ENCODE results near the gene MFAP4. TPM values are rescaled to one million over a fixed set of nuclear protein-coding genes. Genes with fewer than 3 reads are reported as not detected.

The MFAP4 gene, protein sequence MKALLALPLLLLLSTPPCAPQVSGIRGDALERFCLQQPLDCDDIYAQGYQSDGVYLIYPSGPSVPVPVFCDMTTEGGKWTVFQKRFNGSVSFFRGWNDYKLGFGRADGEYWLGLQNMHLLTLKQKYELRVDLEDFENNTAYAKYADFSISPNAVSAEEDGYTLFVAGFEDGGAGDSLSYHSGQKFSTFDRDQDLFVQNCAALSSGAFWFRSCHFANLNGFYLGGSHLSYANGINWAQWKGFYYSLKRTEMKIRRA
- total RNA-seq (2021) (3.9 to 4.1 TPM (median 4.0 TPM) in 3 replicates), Bru-seq, nascent RNA (percentile 33 among the genes with signal in this experiment)
- long read RNA-seq, experiment 1, transcript MFAP4-201 (6 exons, 1,873 nt) = major isoform, 29 of 33 reads
- long read RNA-seq, experiment 1, partial matches to known transcripts = 0 of 33 reads
- long read RNA-seq, experiment 1, other reads (novel, unspliced or antisense) = 3 of 33 reads
- long read RNA-seq, experiment 2, partial matches to known transcripts = 2 of 13 reads
- long read RNA-seq, experiment 2, other reads (novel, unspliced or antisense) = 4 of 13 reads
- long read RNA-seq, experiment 3, transcript MFAP4-201 (6 exons, 1,873 nt) = major isoform, 25 of 29 reads
- long read RNA-seq, experiment 3, partial matches to known transcripts = 0 of 29 reads
- long read RNA-seq, experiment 3, other reads (novel, unspliced or antisense) = 1 of 29 reads

DNA sequence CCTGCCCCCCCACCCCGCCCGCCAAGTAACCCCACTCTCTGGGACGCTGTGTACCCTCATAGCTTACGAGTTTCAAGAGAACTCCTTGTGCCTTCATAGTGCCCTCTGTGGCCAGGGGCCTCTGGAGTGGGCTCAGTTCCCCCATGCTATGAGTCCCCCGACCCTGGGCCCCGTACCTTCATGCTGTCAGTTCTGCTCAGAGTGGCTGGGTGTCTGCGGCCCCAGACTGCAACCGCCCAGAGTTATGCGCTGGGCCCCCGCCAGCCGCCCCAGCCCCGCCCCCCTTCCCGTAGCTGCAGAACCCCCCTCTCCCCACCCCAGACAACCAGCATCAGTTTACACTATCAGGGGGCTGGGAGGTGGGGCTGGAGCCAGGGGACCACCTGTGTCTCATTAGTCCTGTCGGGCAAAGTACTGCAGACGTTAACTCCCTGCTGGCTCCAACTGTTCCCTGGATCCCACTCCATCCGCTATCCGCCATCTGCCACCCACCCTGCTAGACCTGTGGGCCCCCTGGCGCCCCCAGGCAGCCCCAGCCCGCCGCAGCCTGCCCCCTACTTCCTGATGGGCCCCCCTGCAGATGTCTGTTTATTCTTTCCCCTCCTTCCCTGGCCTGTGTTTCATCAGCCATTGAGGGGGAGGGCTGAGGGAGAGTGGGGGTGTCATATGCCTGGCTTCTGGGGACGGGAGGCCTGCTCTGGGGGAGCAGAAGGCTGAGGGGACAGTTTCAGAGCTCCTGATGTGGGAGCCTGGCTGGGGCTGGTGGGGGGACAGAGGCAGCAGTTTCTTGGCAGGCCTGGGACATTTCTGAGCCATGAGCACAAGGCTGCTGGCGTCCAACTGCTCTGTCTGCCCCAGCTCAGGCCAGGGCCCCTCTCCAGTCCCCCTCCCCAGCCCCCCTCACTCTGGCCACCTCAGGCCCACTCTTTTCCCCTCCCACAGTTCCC, at the start of gene MFAP4:
Gene MFAP4 (minus strand): TSS at position 217 of the 947 bp plus-strand sequence. CDS start 35 bp downstream, at position 182.
- ChIA-PET POLR2A (interaction anchor here (2.6 kb wide), 1 partner anchor 9 kb away, joined by 14 read pairs; the partner anchor contains the start of gene MAPK7), CTCF (interaction anchor here (0.5 to 7.6 kb wide), 12 partner anchors 9 to 605 kb away, joined by 3 to 48 read pairs (median 4); partner anchors contain the start of genes B9D1 and MAPK7)
- Mint-ChIP-seq H3K36me3 (peaks cover 23% of the 10 kb centered on the region), H3K9me3 (no peaks in the 10 kb centered on the region), H3K4me3 (peak within 1 kb of the TSS; percentile 43), H3K27ac (peak within 1 kb of the TSS; percentile 88), H3K4me1 (peaks cover 49% of the 10 kb centered on the region), H3K27me3 (ENCODE audit: low read depth) (no peaks in the 10 kb centered on the region; the same call in 1 of the 2 replicates)
- peak; percentile 73 for DNase-seq (ENCODE audit: low spot score)
- ATAC-seq = peak; percentile 69
- TF ChIP-seq GABPB1 (CRISPR knock-in tag; IDR thresholded peaks at IDR 0.05) (peak; percentile 92), ZNF423 (CRISPR knock-in tag; IDR thresholded peaks at IDR 0.05) (peak; percentile 83), TEAD1 (CRISPR knock-in tag; IDR thresholded peaks at IDR 0.05) (no peak)
- TF ChIP-seq, protein P1, sequence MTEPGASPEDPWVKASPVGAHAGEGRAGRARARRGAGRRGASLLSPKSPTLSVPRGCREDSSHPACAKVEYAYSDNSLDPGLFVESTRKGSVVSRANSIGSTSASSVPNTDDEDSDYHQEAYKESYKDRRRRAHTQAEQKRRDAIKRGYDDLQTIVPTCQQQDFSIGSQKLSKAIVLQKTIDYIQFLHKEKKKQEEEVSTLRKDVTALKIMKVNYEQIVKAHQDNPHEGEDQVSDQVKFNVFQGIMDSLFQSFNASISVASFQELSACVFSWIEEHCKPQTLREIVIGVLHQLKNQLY (CRISPR knock-in tag; IDR thresholded peaks at IDR 0.05) = no peak
- TF ChIP-seq, protein P2, sequence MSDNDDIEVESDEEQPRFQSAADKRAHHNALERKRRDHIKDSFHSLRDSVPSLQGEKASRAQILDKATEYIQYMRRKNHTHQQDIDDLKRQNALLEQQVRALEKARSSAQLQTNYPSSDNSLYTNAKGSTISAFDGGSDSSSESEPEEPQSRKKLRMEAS (CRISPR knock-in tag; IDR thresholded peaks at IDR 0.05) = 0 out of 2 replicates have a peak, but pooled peaks have one; percentile 19

DNA sequence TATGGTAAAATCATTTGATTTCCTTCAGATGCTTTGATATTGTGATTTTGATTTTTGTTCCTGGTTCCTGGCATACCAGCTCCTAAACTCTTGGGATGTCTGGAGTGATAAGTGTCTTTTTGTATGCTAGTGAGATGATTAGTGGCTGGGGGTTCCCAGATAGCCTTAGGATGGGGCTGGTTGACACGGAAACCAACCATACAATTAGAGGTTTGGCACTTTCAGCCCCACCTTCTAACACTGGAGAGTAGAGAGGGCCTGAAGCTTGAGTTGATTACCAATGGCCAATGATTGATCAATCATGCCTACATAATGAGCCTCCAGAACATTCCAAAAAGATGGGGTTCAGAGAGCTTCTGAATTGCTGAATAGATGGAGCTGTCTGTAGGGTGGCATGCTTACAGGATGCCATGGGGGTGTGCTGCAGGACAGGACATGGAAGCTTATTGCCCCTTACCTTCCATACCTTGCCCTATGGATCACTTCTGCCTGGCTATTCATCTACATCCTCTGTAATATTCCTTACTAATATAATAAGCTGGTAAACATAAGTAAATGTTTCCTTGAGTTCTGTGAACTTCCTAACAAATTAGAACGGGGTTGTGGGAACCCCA, 46.8 kb upstream of the MFAP4 start:
- ChIA-PET CTCF (interaction anchor here (0.7 to 4.3 kb wide), 22 partner anchors 9 to 333 kb away, joined by 3 to 32 read pairs (median 5); partner anchors contain the start of genes ALDH3A2, B9D1 and SLC47A2), POLR2A (interaction anchor here (2.0 kb wide), 1 partner anchor 56 kb away, joined by 10 read pairs; the partner anchor contains the start of gene MAPK7)
- H3K4me3 Mint-ChIP-seq = no peak overlapping the region; the same call in 1 of the 2 replicates
- ATAC-seq (peak; percentile 54), DNase-seq (ENCODE audit: low spot score) (no peak)
- H3K27me3 Mint-ChIP-seq (ENCODE audit: low read depth) = no peaks in the 10 kb centered on the region
- no peak for TF ChIP-seq ZNF121 (CRISPR knock-in tag; IDR thresholded peaks at IDR 0.05)
- no peak for TF ChIP-seq ZNF138 (CRISPR knock-in tag; conservative IDR thresholded peaks at IDR 0.05)
- no peak for TF ChIP-seq CBFB (CRISPR knock-in tag; IDR thresholded peaks at IDR 0.05; ENCODE audit: low read depth)
- TF ChIP-seq ZNF232 (CRISPR knock-in tag; IDR thresholded peaks at IDR 0.05) = no peak
- no peak for TF ChIP-seq JAZF1 (CRISPR knock-in tag; IDR thresholded peaks at IDR 0.05)
- no peak for TF ChIP-seq ZNF423 (CRISPR knock-in tag; IDR thresholded peaks at IDR 0.05)
- TF ChIP-seq IRF2 (CRISPR knock-in tag; IDR thresholded peaks at IDR 0.05; ENCODE audit: borderline replicate concordance, low read depth) = no peak
- TF ChIP-seq, protein P3, sequence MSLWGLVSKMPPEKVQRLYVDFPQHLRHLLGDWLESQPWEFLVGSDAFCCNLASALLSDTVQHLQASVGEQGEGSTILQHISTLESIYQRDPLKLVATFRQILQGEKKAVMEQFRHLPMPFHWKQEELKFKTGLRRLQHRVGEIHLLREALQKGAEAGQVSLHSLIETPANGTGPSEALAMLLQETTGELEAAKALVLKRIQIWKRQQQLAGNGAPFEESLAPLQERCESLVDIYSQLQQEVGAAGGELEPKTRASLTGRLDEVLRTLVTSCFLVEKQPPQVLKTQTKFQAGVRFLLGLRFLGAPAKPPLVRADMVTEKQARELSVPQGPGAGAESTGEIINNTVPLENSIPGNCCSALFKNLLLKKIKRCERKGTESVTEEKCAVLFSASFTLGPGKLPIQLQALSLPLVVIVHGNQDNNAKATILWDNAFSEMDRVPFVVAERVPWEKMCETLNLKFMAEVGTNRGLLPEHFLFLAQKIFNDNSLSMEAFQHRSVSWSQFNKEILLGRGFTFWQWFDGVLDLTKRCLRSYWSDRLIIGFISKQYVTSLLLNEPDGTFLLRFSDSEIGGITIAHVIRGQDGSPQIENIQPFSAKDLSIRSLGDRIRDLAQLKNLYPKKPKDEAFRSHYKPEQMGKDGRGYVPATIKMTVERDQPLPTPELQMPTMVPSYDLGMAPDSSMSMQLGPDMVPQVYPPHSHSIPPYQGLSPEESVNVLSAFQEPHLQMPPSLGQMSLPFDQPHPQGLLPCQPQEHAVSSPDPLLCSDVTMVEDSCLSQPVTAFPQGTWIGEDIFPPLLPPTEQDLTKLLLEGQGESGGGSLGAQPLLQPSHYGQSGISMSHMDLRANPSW (CRISPR knock-in tag; conservative IDR thresholded peaks at IDR 0.05; ENCODE audit: low read depth) = no peak
- H3K9me3 Mint-ChIP-seq = no peaks in the 10 kb centered on the region
- H3K4me1 Mint-ChIP-seq = peaks cover 59% of the 10 kb centered on the region
- H3K36me3 Mint-ChIP-seq = no peaks in the 10 kb centered on the region
- H3K27ac Mint-ChIP-seq = peak overlapping the region; percentile 60

DNA sequence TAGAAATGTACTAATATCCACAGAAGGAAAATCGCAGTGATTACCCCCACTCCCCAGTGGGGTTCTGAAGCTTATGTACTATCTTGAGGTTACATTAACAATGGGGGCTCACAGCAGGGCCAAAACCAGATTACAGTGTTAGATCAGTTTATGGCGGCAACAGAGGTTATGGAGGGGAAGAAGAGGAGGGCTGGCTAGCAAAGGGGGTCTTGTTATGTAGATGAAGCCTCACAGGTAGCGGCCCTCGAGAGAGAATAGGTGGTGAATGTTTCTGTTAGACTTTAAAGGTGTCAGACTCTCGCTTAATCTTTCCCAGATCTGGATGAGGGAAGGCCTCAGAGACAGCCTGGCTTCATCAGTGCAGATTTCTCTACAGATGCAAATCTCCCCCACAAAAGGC, 46.3 kb upstream of the MFAP4 start:
- ATAC-seq = peak; percentile 87
- POLR2A ChIA-PET = interaction anchor here (2.0 kb wide), 1 partner anchor 55 kb away, joined by 10 read pairs; the partner anchor contains the start of gene MAPK7
- Mint-ChIP-seq H3K36me3 (no peaks in the 10 kb centered on the region), H3K4me3 (no peak overlapping the region), H3K9me3 (no peaks in the 10 kb centered on the region), H3K27me3 (ENCODE audit: low read depth) (no peaks in the 10 kb centered on the region), H3K27ac (peak overlapping the region; percentile 60), H3K4me1 (peaks cover 55% of the 10 kb centered on the region)
- CTCF ChIA-PET = interaction anchor here (0.8 to 4.3 kb wide), 20 partner anchors 9 to 333 kb away, joined by 3 to 32 read pairs (median 5); partner anchors contain the start of genes ALDH3A2, B9D1 and SLC47A2
- no peak for DNase-seq (ENCODE audit: low spot score)
- no peak for TF ChIP-seq ZNF423 (CRISPR knock-in tag; IDR thresholded peaks at IDR 0.05)
- TF ChIP-seq, protein P4, sequence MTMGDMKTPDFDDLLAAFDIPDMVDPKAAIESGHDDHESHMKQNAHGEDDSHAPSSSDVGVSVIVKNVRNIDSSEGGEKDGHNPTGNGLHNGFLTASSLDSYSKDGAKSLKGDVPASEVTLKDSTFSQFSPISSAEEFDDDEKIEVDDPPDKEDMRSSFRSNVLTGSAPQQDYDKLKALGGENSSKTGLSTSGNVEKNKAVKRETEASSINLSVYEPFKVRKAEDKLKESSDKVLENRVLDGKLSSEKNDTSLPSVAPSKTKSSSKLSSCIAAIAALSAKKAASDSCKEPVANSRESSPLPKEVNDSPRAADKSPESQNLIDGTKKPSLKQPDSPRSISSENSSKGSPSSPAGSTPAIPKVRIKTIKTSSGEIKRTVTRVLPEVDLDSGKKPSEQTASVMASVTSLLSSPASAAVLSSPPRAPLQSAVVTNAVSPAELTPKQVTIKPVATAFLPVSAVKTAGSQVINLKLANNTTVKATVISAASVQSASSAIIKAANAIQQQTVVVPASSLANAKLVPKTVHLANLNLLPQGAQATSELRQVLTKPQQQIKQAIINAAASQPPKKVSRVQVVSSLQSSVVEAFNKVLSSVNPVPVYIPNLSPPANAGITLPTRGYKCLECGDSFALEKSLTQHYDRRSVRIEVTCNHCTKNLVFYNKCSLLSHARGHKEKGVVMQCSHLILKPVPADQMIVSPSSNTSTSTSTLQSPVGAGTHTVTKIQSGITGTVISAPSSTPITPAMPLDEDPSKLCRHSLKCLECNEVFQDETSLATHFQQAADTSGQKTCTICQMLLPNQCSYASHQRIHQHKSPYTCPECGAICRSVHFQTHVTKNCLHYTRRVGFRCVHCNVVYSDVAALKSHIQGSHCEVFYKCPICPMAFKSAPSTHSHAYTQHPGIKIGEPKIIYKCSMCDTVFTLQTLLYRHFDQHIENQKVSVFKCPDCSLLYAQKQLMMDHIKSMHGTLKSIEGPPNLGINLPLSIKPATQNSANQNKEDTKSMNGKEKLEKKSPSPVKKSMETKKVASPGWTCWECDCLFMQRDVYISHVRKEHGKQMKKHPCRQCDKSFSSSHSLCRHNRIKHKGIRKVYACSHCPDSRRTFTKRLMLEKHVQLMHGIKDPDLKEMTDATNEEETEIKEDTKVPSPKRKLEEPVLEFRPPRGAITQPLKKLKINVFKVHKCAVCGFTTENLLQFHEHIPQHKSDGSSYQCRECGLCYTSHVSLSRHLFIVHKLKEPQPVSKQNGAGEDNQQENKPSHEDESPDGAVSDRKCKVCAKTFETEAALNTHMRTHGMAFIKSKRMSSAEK (CRISPR knock-in tag; IDR thresholded peaks at IDR 0.05; ENCODE audit: borderline replicate concordance) = no peak
- TF ChIP-seq, protein P5, sequence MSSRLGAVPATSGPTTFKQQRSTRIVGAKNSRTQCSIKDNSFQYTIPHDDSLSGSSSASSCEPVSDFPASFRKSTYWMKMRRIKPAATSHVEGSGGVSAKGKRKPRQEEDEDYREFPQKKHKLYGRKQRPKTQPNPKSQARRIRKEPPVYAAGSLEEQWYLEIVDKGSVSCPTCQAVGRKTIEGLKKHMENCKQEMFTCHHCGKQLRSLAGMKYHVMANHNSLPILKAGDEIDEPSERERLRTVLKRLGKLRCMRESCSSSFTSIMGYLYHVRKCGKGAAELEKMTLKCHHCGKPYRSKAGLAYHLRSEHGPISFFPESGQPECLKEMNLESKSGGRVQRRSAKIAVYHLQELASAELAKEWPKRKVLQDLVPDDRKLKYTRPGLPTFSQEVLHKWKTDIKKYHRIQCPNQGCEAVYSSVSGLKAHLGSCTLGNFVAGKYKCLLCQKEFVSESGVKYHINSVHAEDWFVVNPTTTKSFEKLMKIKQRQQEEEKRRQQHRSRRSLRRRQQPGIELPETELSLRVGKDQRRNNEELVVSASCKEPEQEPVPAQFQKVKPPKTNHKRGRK (CRISPR knock-in tag; IDR thresholded peaks at IDR 0.05; ENCODE audit: borderline replicate concordance) = no peak
- TF ChIP-seq ETV6 (CRISPR knock-in tag; IDR thresholded peaks at IDR 0.05) = no peak
- TF ChIP-seq KAT7 (CRISPR knock-in tag; IDR thresholded peaks at IDR 0.05; ENCODE audit: borderline replicate concordance) = no peak
